ENCODE measurements around the gene PARD3. TPM values are rescaled to one million over a fixed set of nuclear protein-coding genes. Genes with fewer than 3 reads are reported as not detected.

Gene PARD3
- total RNA-seq, 1 donor from 2014 or later: 58.7 TPM

DNA sequence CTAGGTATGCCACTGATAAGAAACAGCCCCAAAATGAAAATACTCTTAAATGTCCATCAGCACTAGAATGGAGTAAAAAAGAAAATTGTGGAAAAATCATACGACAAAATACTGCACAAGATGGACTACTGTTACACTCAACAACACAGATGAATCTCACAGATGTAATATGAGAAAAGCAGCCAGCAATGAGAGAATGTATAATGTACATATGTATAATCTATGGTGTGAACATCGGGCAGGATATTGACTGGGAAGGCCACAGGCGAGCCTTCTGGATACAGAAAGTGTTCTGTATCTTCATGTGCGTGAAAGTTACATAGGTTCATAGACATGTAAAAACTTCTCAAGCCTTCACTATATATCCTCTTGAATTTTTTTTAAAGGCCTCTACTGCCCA lies 212.6 kb downstream of the PARD3 start:
- Histone ChIP-seq H3K4me1 (no peaks in the 10 kb centered on the region), H3K4me2 (no peak overlapping the region), H3K27me3 (no peaks in the 10 kb centered on the region), H2AFZ (replicated peaks) (no peak overlapping the region), H3K9me3 (ENCODE audit: low read depth) (no peaks in the 10 kb centered on the region), H3K4me3 (no peak overlapping the region), H3F3A (ENCODE audit: low read depth) (no peaks in the 10 kb centered on the region), H3K79me2 (ENCODE audit: low read depth) (peaks cover 26% of the 10 kb centered on the region), H3K36me3 (no peaks in the 10 kb centered on the region), H3K9ac (no peak overlapping the region), H3K27ac (no peak overlapping the region), H4K20me1 (ENCODE audit: low read depth) (peaks cover 3% of the 10 kb centered on the region)
- Mint-ChIP-seq H3K36me3 (no peaks in the 10 kb centered on the region), H3K9me3 (no peaks in the 10 kb centered on the region), H3K4me3 (no peak overlapping the region), H3K27me3 (ENCODE audit: insufficient read depth, low read depth) (no peaks in the 10 kb centered on the region), H3K4me1 (peaks cover 15% of the 10 kb centered on the region), H3K27ac (no peak overlapping the region)
- no peak for DNase-seq (ENCODE audit: low spot score)
- TF ChIP-seq EZH2phosphoT487 (IDR thresholded peaks at IDR 0.05) (no peak), EZH2 (IDR thresholded peaks at IDR 0.05) (no peak)
- TF ChIP-seq, protein P1, sequence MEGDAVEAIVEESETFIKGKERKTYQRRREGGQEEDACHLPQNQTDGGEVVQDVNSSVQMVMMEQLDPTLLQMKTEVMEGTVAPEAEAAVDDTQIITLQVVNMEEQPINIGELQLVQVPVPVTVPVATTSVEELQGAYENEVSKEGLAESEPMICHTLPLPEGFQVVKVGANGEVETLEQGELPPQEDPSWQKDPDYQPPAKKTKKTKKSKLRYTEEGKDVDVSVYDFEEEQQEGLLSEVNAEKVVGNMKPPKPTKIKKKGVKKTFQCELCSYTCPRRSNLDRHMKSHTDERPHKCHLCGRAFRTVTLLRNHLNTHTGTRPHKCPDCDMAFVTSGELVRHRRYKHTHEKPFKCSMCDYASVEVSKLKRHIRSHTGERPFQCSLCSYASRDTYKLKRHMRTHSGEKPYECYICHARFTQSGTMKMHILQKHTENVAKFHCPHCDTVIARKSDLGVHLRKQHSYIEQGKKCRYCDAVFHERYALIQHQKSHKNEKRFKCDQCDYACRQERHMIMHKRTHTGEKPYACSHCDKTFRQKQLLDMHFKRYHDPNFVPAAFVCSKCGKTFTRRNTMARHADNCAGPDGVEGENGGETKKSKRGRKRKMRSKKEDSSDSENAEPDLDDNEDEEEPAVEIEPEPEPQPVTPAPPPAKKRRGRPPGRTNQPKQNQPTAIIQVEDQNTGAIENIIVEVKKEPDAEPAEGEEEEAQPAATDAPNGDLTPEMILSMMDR (IDR thresholded peaks at IDR 0.05): no peak

DNA sequence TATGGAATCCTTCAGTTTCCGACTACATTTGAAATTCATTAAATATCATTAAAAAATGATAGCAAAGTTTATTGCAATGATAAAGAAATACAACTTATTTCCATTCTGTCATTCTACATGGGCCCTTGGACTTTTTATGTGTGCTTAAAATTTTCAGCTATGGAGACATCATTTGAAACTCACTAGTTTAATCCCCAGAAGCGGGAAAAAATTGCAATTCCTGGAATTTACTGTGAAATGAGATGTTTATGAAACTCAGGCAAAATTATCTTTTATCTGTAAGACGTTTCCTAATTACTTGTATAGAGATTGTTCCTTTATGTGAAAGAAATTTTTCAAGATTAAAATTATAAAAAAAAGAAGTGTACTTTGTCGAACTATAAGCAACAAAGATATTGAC lies 213.4 kb downstream of the PARD3 start:
- no peaks in the 10 kb centered on the region for H3K4me1 ChIP-seq
- no peak for DNase-seq (ENCODE audit: low spot score)
- H3K4me3 Mint-ChIP-seq: no peak overlapping the region
- H3K9ac ChIP-seq: no peak overlapping the region
- no peak overlapping the region for H3K4me3 ChIP-seq
- H3F3A ChIP-seq (ENCODE audit: low read depth): no peaks in the 10 kb centered on the region
- H3K27me3 ChIP-seq: no peaks in the 10 kb centered on the region
- H3K4me1 Mint-ChIP-seq: peaks cover 8% of the 10 kb centered on the region
- peaks cover 30% of the 10 kb centered on the region for H3K79me2 ChIP-seq (ENCODE audit: low read depth)
- no peaks in the 10 kb centered on the region for H3K9me3 Mint-ChIP-seq
- peaks cover 3% of the 10 kb centered on the region for H4K20me1 ChIP-seq (ENCODE audit: low read depth)
- H3K36me3 Mint-ChIP-seq: no peaks in the 10 kb centered on the region
- H3K27ac ChIP-seq: no peak overlapping the region
- H3K27me3 Mint-ChIP-seq (ENCODE audit: insufficient read depth, low read depth): no peaks in the 10 kb centered on the region
- TF ChIP-seq EZH2phosphoT487 (IDR thresholded peaks at IDR 0.05) (no peak), EZH2 (IDR thresholded peaks at IDR 0.05) (no peak)
- TF ChIP-seq, protein P1 (IDR thresholded peaks at IDR 0.05): no peak
- no peak overlapping the region for H3K27ac Mint-ChIP-seq
- H3K9me3 ChIP-seq (ENCODE audit: low read depth): no peaks in the 10 kb centered on the region
- no peak overlapping the region for H2AFZ ChIP-seq (replicated peaks)
- H3K36me3 ChIP-seq: no peaks in the 10 kb centered on the region
- H3K4me2 ChIP-seq: no peak overlapping the region

DNA sequence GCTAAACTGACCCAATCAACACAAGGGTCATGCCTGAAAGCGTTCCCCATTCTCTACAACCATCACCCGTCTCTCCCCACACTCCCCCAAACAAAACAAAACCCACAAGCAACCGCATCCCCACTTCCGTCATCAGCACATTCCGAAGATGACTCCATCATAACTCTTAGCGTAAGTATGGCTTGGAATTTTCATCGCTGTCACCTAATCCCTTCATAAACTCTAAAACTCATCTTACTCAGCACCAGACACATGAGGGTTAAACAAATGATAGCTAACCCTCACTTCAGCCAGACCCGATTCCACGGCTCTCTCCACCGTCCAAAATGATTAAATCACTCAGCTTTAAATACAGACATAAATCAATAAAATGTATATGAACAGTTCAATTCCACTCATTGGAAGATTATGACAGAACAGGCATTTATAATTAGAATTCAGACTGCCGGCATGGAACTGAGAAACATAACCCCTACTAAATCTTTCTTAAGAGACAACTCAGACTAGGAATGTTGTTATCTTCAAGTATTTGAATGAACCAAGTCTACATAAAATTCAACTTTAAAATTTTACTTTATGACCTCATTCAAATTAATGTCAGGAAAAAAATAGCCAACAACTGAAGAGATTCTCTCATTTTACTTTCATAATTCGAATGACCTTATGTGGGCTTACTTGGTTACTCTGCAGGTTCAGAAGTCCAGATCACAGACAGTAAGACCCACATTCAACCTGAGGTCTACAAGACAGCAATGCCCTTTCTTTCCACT lies 215.9 kb downstream of the PARD3 start:
- Histone ChIP-seq H2AFZ (replicated peaks) (no peak overlapping the region), H4K20me1 (ENCODE audit: low read depth) (peaks cover 8% of the 10 kb centered on the region), H3K9ac (no peak overlapping the region), H3F3A (ENCODE audit: low read depth) (no peaks in the 10 kb centered on the region), H3K27ac (no peak overlapping the region), H3K4me3 (no peak overlapping the region), H3K4me1 (no peaks in the 10 kb centered on the region), H3K79me2 (ENCODE audit: low read depth) (peaks cover 40% of the 10 kb centered on the region), H3K36me3 (no peaks in the 10 kb centered on the region), H3K27me3 (no peaks in the 10 kb centered on the region), H3K9me3 (ENCODE audit: low read depth) (no peaks in the 10 kb centered on the region), H3K4me2 (no peak overlapping the region)
- Mint-ChIP-seq H3K9me3 (no peaks in the 10 kb centered on the region), H3K27ac (peak overlapping the region; percentile 21), H3K4me3 (no peak overlapping the region), H3K27me3 (ENCODE audit: insufficient read depth, low read depth) (no peaks in the 10 kb centered on the region), H3K4me1 (peaks cover 7% of the 10 kb centered on the region), H3K36me3 (no peaks in the 10 kb centered on the region)
- DNase-seq (ENCODE audit: low spot score): no peak
- TF ChIP-seq EZH2phosphoT487 (IDR thresholded peaks at IDR 0.05): no peak
- TF ChIP-seq, protein P1 (IDR thresholded peaks at IDR 0.05): no peak
- no peak for TF ChIP-seq EZH2 (IDR thresholded peaks at IDR 0.05)

All from neural progenitor cell (in vitro differentiated cells).